Measurements from ENCODE around the gene SH2D1B. TPM values are rescaled to one million over a fixed set of nuclear protein-coding genes. Genes with fewer than 3 reads are reported as not detected.

Gene SH2D1B
- total and polyA plus RNA-seq, 7 experiments from 2014 or later = 0.22 to 16.9 (median 1.7) TPM; not detected in 3

DNA sequence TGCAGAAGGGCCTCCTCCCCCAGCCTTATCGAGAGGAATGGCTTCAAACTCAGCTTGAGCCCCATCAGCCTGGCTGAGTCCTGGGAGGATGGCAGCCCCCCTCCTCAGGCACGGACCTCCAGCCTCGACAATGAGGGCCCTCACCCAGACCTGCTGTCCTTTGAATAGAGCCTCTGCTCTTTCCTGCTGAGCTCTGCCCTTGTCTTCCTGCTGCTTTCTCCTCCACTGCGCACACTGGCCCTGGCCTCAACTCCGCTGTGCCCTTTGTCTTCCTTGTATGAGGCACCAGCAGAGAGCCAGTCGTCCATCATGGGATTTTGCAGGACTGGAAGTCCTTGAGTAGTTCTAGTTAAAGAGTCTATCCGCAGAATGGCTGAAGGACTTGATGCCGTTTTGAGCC, 28.4 kb downstream of the SH2D1B start:
- Mint-ChIP-seq H3K9me3 (no peaks in the 10 kb centered on the region), H3K4me1 (no peaks in the 10 kb centered on the region), H3K36me3 (no peaks in the 10 kb centered on the region), H3K27me3 (peaks cover 0 to 12% (median 6%) of the 10 kb centered on the region in 5 donors), H3K4me3 (no peak overlapping the region), H3K27ac (no peak overlapping the region)
- no peak for DNase-seq
- Histone ChIP-seq H3K4me3 (ENCODE audit: low read length) (no peak overlapping the region), H3K4me1 (ENCODE audit: control insufficient read depth in 2 of 2, insufficient read depth in 2 of 2, low read length in 2 of 2) (no peaks in the 10 kb centered on the region), H3K27me3 (ENCODE audit: control insufficient read depth in 2 of 2, insufficient read depth in 2 of 2, low read length in 2 of 2) (no peaks in the 10 kb centered on the region), H3K9me3 (ENCODE audit: control insufficient read depth in 2 of 3, low read length in 3 of 3) (no peaks in the 10 kb centered on the region), H3K36me3 (ENCODE audit: control insufficient read depth in 2 of 3, insufficient read depth in 3 of 3, low read length in 3 of 3) (no peaks in the 10 kb centered on the region), H3K27ac (ENCODE audit: low read depth, low read length) (no peak overlapping the region)
- ATAC-seq = no peak
- ChIA-PET CTCF (no interaction called here), POLR2A (no interaction called here)
- intact Hi-C loops (cut with micrococcal nuclease) = no loop called here

DNA sequence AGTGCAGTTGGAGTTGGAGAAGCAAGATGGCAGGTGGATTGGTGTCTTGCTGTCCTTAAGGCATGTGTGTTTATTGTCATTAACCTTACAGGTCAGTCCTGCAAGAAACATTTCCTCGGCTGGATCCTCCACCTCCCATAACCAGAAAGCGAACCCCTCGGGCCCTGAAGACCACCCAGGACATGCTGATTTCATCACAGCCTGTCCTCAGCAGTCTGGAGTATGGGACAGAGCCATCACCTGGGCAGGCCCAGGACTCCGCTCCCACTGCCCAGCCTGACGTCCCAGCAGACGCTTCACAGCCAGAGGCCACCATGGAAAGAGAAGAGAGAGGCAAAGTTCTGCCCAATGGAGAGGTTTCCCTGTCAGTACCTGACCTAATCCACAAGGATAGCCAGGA, 28.8 kb downstream of the SH2D1B start:
- intact Hi-C loops (cut with micrococcal nuclease) = no loop called here
- DNase-seq = no peak
- CTCF ChIA-PET = no interaction called here

DNA sequence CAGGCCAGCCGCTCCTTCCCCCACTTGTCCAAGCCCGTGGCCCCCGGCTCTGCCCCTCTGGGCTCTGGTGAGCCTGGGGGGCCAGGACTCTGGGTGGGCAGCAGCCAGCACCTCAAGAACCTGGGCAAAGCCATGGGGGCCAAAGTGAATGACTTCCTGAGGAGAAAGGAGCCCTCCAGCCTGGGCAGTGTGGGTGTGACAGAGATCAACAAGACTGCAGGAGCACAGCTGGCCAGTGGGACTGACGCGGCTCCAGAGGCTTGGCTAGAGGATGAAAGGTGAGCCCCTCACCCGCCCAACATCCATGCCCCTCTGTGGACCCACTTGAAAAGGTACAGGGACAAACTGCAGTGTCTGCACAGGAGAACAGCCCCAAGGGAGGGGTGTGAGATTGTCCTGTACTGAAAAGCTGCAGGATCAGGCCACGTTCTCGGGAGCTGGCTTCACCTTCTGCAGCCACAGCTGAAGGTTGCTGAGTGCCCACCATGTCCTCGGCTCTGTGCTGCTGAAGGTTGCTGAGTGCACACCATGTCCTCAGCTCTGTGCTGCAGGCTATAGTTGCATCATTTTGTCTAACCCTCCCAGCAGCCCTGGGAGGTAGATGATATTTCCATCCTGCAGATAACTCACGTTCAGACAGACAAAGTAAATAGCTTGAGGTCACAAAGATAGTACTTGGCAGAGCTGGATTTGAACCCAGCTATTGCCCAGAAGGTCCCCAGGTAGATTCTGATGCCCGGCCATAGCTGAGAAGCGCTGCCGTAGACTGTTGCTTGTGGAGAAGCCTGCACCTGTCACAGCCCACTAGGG, 29.8 kb downstream of the SH2D1B start:
- Mint-ChIP-seq H3K27ac (no peak overlapping the region), H3K4me1 (no peaks in the 10 kb centered on the region), H3K9me3 (no peaks in the 10 kb centered on the region), H3K27me3 (peaks cover 0 to 12% (median 6%) of the 10 kb centered on the region in 5 donors), H3K36me3 (no peaks in the 10 kb centered on the region), H3K4me3 (no peak overlapping the region)
- Histone ChIP-seq H3K27me3 (ENCODE audit: control insufficient read depth in 2 of 2, insufficient read depth in 2 of 2, low read length in 2 of 2) (no peaks in the 10 kb centered on the region), H3K27ac (ENCODE audit: low read depth, low read length) (no peak overlapping the region), H3K36me3 (ENCODE audit: control insufficient read depth in 2 of 3, insufficient read depth in 3 of 3, low read length in 3 of 3) (no peaks in the 10 kb centered on the region), H3K4me1 (ENCODE audit: control insufficient read depth in 2 of 2, insufficient read depth in 2 of 2, low read length in 2 of 2) (no peaks in the 10 kb centered on the region), H3K9me3 (ENCODE audit: control insufficient read depth in 2 of 3, low read length in 3 of 3) (no peaks in the 10 kb centered on the region), H3K4me3 (ENCODE audit: low read length) (no peak overlapping the region)
- DNase-seq (no peak), ATAC-seq (no peak)
- ChIA-PET POLR2A (no interaction called here), CTCF (interaction anchor here (1.5 kb wide), 1 partner anchor 9 kb away, joined by 5 read pairs; no protein-coding TSS in a partner anchor)
- intact Hi-C loops (cut with micrococcal nuclease) = no loop called here

More for the DNA sequence above, 28.8 kb downstream of the SH2D1B start:
- no peaks in the 10 kb centered on the region for H3K4me1 Mint-ChIP-seq
- no peaks in the 10 kb centered on the region for H3K4me1 ChIP-seq (ENCODE audit: control insufficient read depth in 2 of 2, insufficient read depth in 2 of 2, low read length in 2 of 2)
- H3K27me3 Mint-ChIP-seq = peaks cover 0 to 12% (median 6%) of the 10 kb centered on the region in 5 donors
- POLR2A ChIA-PET = no interaction called here
- H3K9me3 ChIP-seq (ENCODE audit: control insufficient read depth in 2 of 3, low read length in 3 of 3) = no peaks in the 10 kb centered on the region
- H3K27ac ChIP-seq (ENCODE audit: low read depth, low read length) = no peak overlapping the region
- no peaks in the 10 kb centered on the region for H3K27me3 ChIP-seq (ENCODE audit: control insufficient read depth in 2 of 2, insufficient read depth in 2 of 2, low read length in 2 of 2)
- no peak overlapping the region for H3K4me3 ChIP-seq (ENCODE audit: low read length)
- H3K4me3 Mint-ChIP-seq = no peak overlapping the region
- no peaks in the 10 kb centered on the region for H3K36me3 Mint-ChIP-seq
- no peak for ATAC-seq
- H3K36me3 ChIP-seq (ENCODE audit: control insufficient read depth in 2 of 3, insufficient read depth in 3 of 3, low read length in 3 of 3) = no peaks in the 10 kb centered on the region
- no peaks in the 10 kb centered on the region for H3K9me3 Mint-ChIP-seq
- H3K27ac Mint-ChIP-seq = no peak overlapping the region

DNA sequence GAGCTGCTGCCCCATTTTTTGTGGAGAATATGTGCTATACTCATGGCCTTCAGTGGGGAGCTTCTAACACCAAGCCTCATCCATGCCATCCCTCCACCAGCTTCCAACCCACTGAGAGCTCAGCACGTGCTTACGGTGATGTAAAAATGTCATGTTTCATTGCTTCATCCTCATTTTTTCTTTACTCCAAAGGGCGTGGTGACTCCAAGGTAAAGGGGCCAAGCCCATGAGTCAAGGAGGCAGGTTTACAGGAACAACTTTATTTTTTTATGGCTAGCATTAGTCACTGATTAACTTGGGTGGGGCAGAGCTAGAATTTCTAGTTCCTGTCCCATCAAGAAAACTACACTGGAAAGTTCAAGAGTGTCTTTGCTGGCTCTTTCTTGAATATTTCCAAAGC, 30.6 kb downstream of the SH2D1B start, which contains the start of gene C1orf226:
Gene C1orf226, plus strand, starts transcription at position 346 of the 400 bp plus-strand sequence. CDS start 174 bp downstream, outside the sequence.
- Histone ChIP-seq H3K9me3 (ENCODE audit: control insufficient read depth in 2 of 3, low read length in 3 of 3) (no peaks in the 10 kb centered on the region), H3K4me1 (ENCODE audit: control insufficient read depth in 2 of 2, insufficient read depth in 2 of 2, low read length in 2 of 2) (no peaks in the 10 kb centered on the region), H3K36me3 (ENCODE audit: control insufficient read depth in 2 of 3, insufficient read depth in 3 of 3, low read length in 3 of 3) (no peaks in the 10 kb centered on the region), H3K27me3 (ENCODE audit: control insufficient read depth in 2 of 2, insufficient read depth in 2 of 2, low read length in 2 of 2) (no peaks in the 10 kb centered on the region), H3K27ac (ENCODE audit: low read depth, low read length) (no peak within 1 kb of the TSS), H3K4me3 (ENCODE audit: low read length) (no peak within 1 kb of the TSS)
- DNase-seq = no peak
- no peak for ATAC-seq
- Mint-ChIP-seq H3K27ac (no peak within 1 kb of the TSS), H3K27me3 (peaks cover 0 to 6% (median 1%) of the 10 kb centered on the region in 5 donors), H3K4me1 (no peaks in the 10 kb centered on the region), H3K36me3 (no peaks in the 10 kb centered on the region), H3K9me3 (no peaks in the 10 kb centered on the region), H3K4me3 (no peak within 1 kb of the TSS)
- intact Hi-C loops (cut with micrococcal nuclease) = no loop called here
- ChIA-PET CTCF (interaction anchor here (1.5 kb wide), 1 partner anchor 10 kb away, joined by 5 read pairs; no protein-coding TSS in a partner anchor), POLR2A (no interaction called here)

DNA sequence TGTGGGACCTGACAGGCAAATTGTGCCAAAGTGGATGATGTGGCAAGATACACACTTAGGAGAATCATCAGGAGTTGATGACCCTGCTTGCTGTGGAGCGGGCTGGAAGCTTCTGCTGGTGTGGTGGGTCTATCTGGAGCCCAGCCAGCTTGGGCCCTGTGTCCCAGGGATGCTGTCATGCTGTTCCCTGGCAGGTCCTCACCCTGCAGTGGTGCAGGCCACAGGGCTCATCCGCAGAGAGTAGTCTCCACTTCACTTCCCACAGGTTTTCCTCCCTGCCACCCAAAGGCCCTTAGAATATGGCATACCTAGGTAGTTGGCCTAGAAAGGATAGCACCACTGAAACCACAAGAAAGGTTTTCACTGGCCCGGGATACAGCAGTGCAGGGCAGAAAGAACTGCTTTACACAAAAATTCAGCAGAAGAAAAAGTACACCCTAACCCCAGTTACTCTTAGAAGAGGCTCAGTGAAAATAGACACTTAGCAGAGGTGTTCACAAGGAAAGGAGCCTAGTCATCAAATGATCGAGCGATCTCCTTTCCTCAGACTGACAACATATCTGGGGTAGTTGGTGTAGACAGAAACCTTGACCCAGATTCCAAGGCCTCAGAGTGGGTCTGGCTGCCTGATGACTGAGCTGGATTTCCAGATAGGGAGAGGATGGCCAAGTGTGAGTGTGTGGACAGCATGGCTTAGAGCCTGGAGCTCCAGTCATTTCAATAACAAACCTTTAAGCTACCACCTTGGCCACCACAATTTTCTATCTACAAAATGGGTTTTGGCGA, 31.7 kb downstream of the SH2D1B start:
- intact Hi-C loops (cut with micrococcal nuclease) = no loop called here
- ChIA-PET POLR2A (no interaction called here), CTCF (interaction anchor here (1.0 to 1.5 kb wide), 2 partner anchors 9 to 11 kb away, joined by 3 to 5 read pairs; no protein-coding TSS in a partner anchor)

DNA sequence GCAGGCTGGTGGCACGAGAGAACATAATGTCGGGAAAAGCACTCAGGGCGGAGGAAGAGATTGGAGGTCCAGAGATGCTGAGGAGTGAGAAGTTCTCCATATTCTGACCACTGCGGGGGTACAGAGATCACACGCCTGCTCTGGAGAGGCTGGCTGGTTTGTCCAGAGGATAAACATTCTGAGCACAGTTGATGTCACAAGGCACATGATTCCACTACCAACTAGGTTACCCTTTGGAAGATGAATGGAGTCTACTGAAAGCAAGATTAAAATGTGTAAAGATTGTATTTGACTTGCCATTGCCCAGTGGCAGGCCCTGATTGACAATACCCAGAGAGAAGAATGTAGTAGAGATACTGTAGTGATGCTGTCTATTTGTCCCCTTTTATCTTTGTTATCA, 35.2 kb downstream of the SH2D1B start, which contains the start of gene SPATA46:
Gene SPATA46, minus strand, starts transcription at position 164 of the 400 bp plus-strand sequence. Its CDS starts 64 bp downstream, at position 100.
- no peak for ATAC-seq
- H3K27me3 Mint-ChIP-seq = peaks cover 0 to 2% (median 0%) of the 10 kb centered on the region in 5 donors
- Histone ChIP-seq H3K9me3 (ENCODE audit: control insufficient read depth in 2 of 3, low read length in 3 of 3) (no peaks in the 10 kb centered on the region), H3K4me1 (ENCODE audit: control insufficient read depth in 2 of 2, insufficient read depth in 2 of 2, low read length in 2 of 2) (no peaks in the 10 kb centered on the region), H3K4me3 (ENCODE audit: low read length) (no peak within 1 kb of the TSS), H3K27ac (ENCODE audit: low read depth, low read length) (no peak within 1 kb of the TSS), H3K27me3 (ENCODE audit: control insufficient read depth in 2 of 2, insufficient read depth in 2 of 2, low read length in 2 of 2) (no peaks in the 10 kb centered on the region), H3K36me3 (ENCODE audit: control insufficient read depth in 2 of 3, insufficient read depth in 3 of 3, low read length in 3 of 3) (no peaks in the 10 kb centered on the region)
- DNase-seq = no peak
- intact Hi-C loops (cut with micrococcal nuclease) = no loop called here
- H3K9me3 Mint-ChIP-seq = no peaks in the 10 kb centered on the region
- H3K27ac Mint-ChIP-seq = peak within 1 kb of the TSS in 1 of 9 donors; percentile 23
- CTCF ChIA-PET = no interaction called here
- no peak within 1 kb of the TSS for H3K4me3 Mint-ChIP-seq
- POLR2A ChIA-PET = no interaction called here
- H3K36me3 Mint-ChIP-seq = no peaks in the 10 kb centered on the region
- no peaks in the 10 kb centered on the region for H3K4me1 Mint-ChIP-seq

More for the DNA sequence above, 31.7 kb downstream of the SH2D1B start:
- Histone ChIP-seq H3K27ac (ENCODE audit: low read depth, low read length) (no peak overlapping the region), H3K27me3 (ENCODE audit: control insufficient read depth in 2 of 2, insufficient read depth in 2 of 2, low read length in 2 of 2) (no peaks in the 10 kb centered on the region), H3K4me3 (ENCODE audit: low read length) (no peak overlapping the region), H3K9me3 (ENCODE audit: control insufficient read depth in 2 of 3, low read length in 3 of 3) (no peaks in the 10 kb centered on the region), H3K36me3 (ENCODE audit: control insufficient read depth in 2 of 3, insufficient read depth in 3 of 3, low read length in 3 of 3) (no peaks in the 10 kb centered on the region), H3K4me1 (ENCODE audit: control insufficient read depth in 2 of 2, insufficient read depth in 2 of 2, low read length in 2 of 2) (no peaks in the 10 kb centered on the region)
- no peaks in the 10 kb centered on the region for H3K9me3 Mint-ChIP-seq
- no peak overlapping the region for H3K4me3 Mint-ChIP-seq
- DNase-seq = no peak
- no peaks in the 10 kb centered on the region for H3K36me3 Mint-ChIP-seq
- H3K27ac Mint-ChIP-seq = no peak overlapping the region
- H3K27me3 Mint-ChIP-seq = peaks cover 0 to under 1% (median 0%) of the 10 kb centered on the region in 5 donors
- H3K4me1 Mint-ChIP-seq = no peaks in the 10 kb centered on the region
- no peak for ATAC-seq

Measured in naive thymus-derived CD4-positive, alpha-beta T cell (primary cell).